Measurements from ENCODE around the gene C9. TPM values are rescaled to one million over a fixed set of nuclear protein-coding genes. Genes with fewer than 3 reads are reported as not detected.

Gene C9
- total RNA-seq, 1 donor from 2014 or later: not detected

DNA sequence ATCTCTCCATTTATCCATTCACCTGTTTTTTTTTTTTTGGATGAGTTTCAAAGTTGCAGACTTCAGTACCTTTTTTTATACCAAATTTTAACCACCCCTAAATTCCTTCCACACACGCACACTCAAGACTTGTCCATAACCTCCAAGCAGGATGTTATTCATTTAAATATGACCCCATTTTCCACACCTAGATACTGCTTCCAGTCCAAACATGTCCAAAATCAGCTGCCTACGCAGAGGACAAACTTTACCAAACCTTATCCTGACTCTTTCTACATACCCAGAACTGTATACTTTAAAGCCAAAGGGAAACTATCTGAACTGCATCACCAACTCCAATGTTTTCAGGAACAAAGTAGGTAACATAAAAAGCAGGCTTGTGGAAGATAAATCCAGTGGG is 108.9 kb downstream of the C9 start:
- no peak overlapping the region for H3K4me3 Mint-ChIP-seq (ENCODE audit: unreplicated experiment)
- peaks cover 3% of the 10 kb centered on the region for H3K27me3 Mint-ChIP-seq (ENCODE audit: unreplicated experiment)
- no peak overlapping the region for H3K27ac Mint-ChIP-seq (ENCODE audit: unreplicated experiment)
- H3K9me3 Mint-ChIP-seq (ENCODE audit: unreplicated experiment): no peaks in the 10 kb centered on the region
- no peak for DNase-seq (ENCODE audit: low spot score)
- H3K4me1 Mint-ChIP-seq (ENCODE audit: unreplicated experiment): no peaks in the 10 kb centered on the region
- no peaks in the 10 kb centered on the region for H3K36me3 Mint-ChIP-seq (ENCODE audit: low read depth, unreplicated experiment)
- TF ChIP-seq, protein P1, sequence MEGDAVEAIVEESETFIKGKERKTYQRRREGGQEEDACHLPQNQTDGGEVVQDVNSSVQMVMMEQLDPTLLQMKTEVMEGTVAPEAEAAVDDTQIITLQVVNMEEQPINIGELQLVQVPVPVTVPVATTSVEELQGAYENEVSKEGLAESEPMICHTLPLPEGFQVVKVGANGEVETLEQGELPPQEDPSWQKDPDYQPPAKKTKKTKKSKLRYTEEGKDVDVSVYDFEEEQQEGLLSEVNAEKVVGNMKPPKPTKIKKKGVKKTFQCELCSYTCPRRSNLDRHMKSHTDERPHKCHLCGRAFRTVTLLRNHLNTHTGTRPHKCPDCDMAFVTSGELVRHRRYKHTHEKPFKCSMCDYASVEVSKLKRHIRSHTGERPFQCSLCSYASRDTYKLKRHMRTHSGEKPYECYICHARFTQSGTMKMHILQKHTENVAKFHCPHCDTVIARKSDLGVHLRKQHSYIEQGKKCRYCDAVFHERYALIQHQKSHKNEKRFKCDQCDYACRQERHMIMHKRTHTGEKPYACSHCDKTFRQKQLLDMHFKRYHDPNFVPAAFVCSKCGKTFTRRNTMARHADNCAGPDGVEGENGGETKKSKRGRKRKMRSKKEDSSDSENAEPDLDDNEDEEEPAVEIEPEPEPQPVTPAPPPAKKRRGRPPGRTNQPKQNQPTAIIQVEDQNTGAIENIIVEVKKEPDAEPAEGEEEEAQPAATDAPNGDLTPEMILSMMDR (IDR thresholded peaks at IDR 0.05; ENCODE audit: unreplicated experiment): no peak

DNA sequence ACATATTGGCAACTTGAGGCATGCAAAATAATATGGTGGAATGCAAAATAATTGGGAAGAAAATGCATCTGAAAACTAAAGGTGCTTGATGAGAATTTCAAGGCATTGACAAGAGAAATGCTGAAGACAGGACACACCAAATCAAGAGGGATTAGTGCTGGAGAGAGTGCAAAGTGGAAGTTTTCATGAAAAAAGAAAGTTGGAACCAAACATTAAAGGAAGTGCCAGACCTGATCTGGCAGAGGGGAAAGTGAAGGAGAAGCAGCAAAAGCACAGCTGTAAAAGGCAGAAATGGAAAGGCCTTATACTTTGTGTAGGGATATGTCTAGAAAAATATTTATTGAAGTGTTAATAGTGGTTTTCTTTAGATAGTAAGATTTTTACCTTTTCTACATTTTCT is 109.6 kb downstream of the C9 start:
- H3K36me3 Mint-ChIP-seq (ENCODE audit: low read depth, unreplicated experiment): no peaks in the 10 kb centered on the region
- no peak overlapping the region for H3K27ac Mint-ChIP-seq (ENCODE audit: unreplicated experiment)
- H3K4me1 Mint-ChIP-seq (ENCODE audit: unreplicated experiment): no peaks in the 10 kb centered on the region
- TF ChIP-seq, protein P1 (IDR thresholded peaks at IDR 0.05; ENCODE audit: unreplicated experiment): no peak
- DNase-seq (ENCODE audit: low spot score): no peak
- H3K9me3 Mint-ChIP-seq (ENCODE audit: unreplicated experiment): no peaks in the 10 kb centered on the region
- peaks cover 3% of the 10 kb centered on the region for H3K27me3 Mint-ChIP-seq (ENCODE audit: unreplicated experiment)
- H3K4me3 Mint-ChIP-seq (ENCODE audit: unreplicated experiment): no peak overlapping the region

DNA sequence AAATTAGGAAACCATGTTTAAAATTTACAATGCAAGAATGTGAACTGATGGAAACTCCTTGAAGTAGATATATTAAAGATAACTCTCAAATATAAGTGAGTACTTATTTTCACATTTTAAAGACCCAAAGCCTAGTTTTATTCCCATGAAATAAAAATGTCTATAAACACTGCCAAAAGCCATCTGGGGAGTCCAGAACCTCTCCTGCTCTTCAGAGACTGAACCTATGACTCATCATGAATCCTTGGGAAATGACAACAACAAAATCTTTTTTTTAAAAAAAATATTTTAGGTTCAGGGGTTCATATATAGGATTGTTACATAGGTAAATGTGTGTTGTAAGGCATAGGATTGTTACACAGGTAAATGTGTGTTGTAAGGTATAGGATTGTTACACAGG is 111.1 kb downstream of the C9 start:
- Mint-ChIP-seq H3K27me3 (ENCODE audit: unreplicated experiment) (peaks cover under 1% of the 10 kb centered on the region), H3K4me3 (ENCODE audit: unreplicated experiment) (no peak overlapping the region), H3K9me3 (ENCODE audit: unreplicated experiment) (no peaks in the 10 kb centered on the region), H3K27ac (ENCODE audit: unreplicated experiment) (no peak overlapping the region), H3K4me1 (ENCODE audit: unreplicated experiment) (no peaks in the 10 kb centered on the region), H3K36me3 (ENCODE audit: low read depth, unreplicated experiment) (no peaks in the 10 kb centered on the region)
- DNase-seq (ENCODE audit: low spot score): no peak
- TF ChIP-seq, protein P1 (IDR thresholded peaks at IDR 0.05; ENCODE audit: unreplicated experiment): no peak

DNA sequence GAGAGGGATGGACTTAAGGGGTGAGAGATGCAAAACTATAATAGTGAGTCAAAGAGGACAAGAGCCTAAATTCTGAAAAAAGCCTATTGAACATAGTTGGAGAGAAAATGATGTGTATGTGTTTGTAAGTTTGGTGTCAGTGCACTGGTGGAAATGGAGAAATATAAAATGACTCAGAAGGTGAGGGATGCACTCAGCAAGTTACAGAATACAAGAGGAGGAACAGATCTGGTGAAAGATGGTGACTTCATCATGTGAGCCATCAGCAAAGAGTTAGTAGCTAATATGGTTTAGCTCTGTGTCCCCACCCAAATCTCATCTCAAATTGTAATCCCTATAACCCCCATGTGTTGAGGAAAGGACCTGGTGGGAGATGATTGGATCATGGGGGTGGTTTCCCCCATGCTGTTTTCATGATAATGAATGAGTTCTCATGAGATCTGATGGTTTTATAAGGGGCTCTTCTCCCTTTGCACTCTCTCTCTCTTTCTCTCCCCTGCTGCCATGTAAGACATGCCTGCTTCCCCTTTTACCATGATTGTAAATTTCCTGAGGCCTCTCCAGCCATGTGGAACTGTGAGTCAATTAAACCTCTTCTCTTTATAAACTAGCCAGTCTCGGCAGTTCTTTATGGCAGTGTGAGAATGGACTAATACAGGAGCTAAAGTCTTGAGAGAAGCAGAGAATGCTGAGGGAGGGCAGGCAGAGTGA is 114.6 kb downstream of the C9 start:
- no peak for DNase-seq (ENCODE audit: low spot score)
- Mint-ChIP-seq H3K27me3 (ENCODE audit: unreplicated experiment) (peaks cover 2% of the 10 kb centered on the region), H3K4me1 (ENCODE audit: unreplicated experiment) (peaks cover 2% of the 10 kb centered on the region), H3K4me3 (ENCODE audit: unreplicated experiment) (no peak overlapping the region), H3K27ac (ENCODE audit: unreplicated experiment) (no peak overlapping the region), H3K36me3 (ENCODE audit: low read depth, unreplicated experiment) (no peaks in the 10 kb centered on the region), H3K9me3 (ENCODE audit: unreplicated experiment) (no peaks in the 10 kb centered on the region)
- TF ChIP-seq, protein P1 (IDR thresholded peaks at IDR 0.05; ENCODE audit: unreplicated experiment): no peak

DNA sequence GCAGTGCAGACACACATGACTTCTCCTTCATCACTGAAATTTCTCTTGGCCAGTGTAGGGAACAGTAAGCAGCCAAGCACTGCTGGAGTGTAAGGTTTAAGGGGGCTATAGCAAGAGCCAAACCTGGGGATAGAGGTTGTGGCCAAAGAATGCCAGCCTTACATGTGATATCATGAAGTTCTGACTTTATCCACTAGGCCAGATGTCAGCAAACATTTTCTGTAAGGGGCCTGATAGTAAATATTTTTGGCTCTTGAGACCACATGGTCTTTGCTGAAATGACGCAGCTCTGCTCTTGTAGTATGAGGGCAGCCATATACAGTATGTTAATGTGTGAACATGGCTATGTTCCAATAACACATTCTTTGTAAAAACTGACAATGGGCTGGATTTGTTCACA is 115.2 kb downstream of the C9 start:
- Mint-ChIP-seq H3K36me3 (ENCODE audit: low read depth, unreplicated experiment) (no peaks in the 10 kb centered on the region), H3K9me3 (ENCODE audit: unreplicated experiment) (no peaks in the 10 kb centered on the region), H3K27ac (ENCODE audit: unreplicated experiment) (no peak overlapping the region), H3K4me1 (ENCODE audit: unreplicated experiment) (peaks cover 2% of the 10 kb centered on the region), H3K27me3 (ENCODE audit: unreplicated experiment) (peaks cover 2% of the 10 kb centered on the region), H3K4me3 (ENCODE audit: unreplicated experiment) (no peak overlapping the region)
- TF ChIP-seq, protein P1 (IDR thresholded peaks at IDR 0.05; ENCODE audit: unreplicated experiment): peak; percentile 8
- no peak for DNase-seq (ENCODE audit: low spot score)

Data from endothelial cell (in vitro differentiated cells).